ENCODE data around the gene MYRF. TPM values are rescaled to one million over a fixed set of nuclear protein-coding genes. Genes with fewer than 3 reads are reported as not detected.

The MYRF gene
- total and polyA plus RNA-seq, 2 of the 13 experiments (the other 11 are each of a cell fraction or from before 2014, with no cell fraction given): 10.2 to 25.9 TPM

DNA sequence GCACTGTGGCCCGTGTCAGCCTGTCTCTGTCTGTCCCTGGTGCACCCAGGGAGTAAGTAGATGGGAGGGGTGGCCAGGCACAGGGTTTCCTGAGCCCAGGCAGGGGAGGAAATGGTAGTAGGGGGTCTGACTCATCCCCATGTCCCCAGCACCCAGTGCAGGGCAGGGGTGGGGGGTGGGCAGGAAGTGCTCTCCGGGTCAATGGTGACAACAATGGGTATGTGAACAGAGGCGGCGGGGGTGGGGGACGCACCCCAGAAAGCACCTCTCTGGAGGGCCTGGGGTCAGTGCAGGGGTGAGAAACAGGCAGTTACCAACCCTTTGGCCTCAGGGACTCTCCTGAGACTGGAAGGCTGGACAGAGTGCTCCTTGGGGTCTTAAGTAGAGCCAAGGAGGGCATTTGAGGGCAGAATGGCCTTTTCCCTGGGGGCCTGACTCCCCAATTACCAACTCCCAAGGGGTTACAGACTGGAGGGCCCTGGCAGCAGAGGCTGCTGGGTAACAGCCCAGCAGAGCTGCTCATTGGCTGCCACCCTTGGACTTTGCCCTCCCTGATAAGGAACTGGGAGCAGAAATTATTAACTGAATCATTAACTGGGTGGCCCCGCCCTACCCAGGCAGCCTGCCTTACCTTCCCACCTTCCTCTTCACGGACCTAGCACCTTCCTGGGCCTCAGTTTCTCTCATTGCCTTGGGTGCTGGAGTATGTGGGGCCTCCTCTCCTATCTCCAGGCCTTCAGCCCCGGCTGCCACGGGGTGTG is 4.2 kb downstream of the MYRF start (continued):
- TF ChIP-seq HMG20B (CRISPR knock-in tag; conservative IDR thresholded peaks at IDR 0.05): peak; percentile 74
- TF ChIP-seq ZNF75D (CRISPR knock-in tag; IDR thresholded peaks at IDR 0.05; ENCODE audit: borderline replicate concordance): no peak
- TF ChIP-seq ZBTB7B (CRISPR knock-in tag; IDR thresholded peaks at IDR 0.05): peak; percentile 92
- TF ChIP-seq ZNF788 (CRISPR knock-in tag; IDR thresholded peaks at IDR 0.05; ENCODE audit: borderline replicate concordance): peak; percentile 84; the same call in 1 of the 2 replicates
- 0 out of 2 replicates have a peak, but pooled peaks have one; percentile 17 for TF ChIP-seq CREB1 (IDR thresholded peaks at IDR 0.05)
- TF ChIP-seq CREB1 (CRISPR knock-in tag; IDR thresholded peaks at IDR 0.05): no peak
- no peak for TF ChIP-seq HDAC6 (IDR thresholded peaks at IDR 0.05; ENCODE audit: low read depth, low read length)
- TF ChIP-seq TBL1XR1 (IDR thresholded peaks at IDR 0.05; ENCODE audit: borderline replicate concordance, low read length, partially characterized antibody): peak; percentile 23
- peak; percentile 96 for TF ChIP-seq HNF4G (IDR thresholded peaks at IDR 0.05; ENCODE audit: borderline replicate concordance, low read depth, low read length)
- peak; percentile 76; the same call in 1 of the 2 replicates for TF ChIP-seq HNF4G (CRISPR knock-in tag; IDR thresholded peaks at IDR 0.05; ENCODE audit: borderline replicate concordance, low read depth)
- TF ChIP-seq ZFP90 (CRISPR knock-in tag; IDR thresholded peaks at IDR 0.05; ENCODE audit: borderline replicate concordance): peak; percentile 74
- TF ChIP-seq, protein P1, sequence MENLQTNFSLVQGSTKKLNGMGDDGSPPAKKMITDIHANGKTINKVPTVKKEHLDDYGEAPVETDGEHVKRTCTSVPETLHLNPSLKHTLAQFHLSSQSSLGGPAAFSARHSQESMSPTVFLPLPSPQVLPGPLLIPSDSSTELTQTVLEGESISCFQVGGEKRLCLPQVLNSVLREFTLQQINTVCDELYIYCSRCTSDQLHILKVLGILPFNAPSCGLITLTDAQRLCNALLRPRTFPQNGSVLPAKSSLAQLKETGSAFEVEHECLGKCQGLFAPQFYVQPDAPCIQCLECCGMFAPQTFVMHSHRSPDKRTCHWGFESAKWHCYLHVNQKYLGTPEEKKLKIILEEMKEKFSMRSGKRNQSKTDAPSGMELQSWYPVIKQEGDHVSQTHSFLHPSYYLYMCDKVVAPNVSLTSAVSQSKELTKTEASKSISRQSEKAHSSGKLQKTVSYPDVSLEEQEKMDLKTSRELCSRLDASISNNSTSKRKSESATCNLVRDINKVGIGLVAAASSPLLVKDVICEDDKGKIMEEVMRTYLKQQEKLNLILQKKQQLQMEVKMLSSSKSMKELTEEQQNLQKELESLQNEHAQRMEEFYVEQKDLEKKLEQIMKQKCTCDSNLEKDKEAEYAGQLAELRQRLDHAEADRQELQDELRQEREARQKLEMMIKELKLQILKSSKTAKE (CRISPR knock-in tag; IDR thresholded peaks at IDR 0.05; ENCODE audit: borderline replicate concordance): peak; percentile 15; the same call in 1 of the 2 replicates
- TF ChIP-seq, protein P2, sequence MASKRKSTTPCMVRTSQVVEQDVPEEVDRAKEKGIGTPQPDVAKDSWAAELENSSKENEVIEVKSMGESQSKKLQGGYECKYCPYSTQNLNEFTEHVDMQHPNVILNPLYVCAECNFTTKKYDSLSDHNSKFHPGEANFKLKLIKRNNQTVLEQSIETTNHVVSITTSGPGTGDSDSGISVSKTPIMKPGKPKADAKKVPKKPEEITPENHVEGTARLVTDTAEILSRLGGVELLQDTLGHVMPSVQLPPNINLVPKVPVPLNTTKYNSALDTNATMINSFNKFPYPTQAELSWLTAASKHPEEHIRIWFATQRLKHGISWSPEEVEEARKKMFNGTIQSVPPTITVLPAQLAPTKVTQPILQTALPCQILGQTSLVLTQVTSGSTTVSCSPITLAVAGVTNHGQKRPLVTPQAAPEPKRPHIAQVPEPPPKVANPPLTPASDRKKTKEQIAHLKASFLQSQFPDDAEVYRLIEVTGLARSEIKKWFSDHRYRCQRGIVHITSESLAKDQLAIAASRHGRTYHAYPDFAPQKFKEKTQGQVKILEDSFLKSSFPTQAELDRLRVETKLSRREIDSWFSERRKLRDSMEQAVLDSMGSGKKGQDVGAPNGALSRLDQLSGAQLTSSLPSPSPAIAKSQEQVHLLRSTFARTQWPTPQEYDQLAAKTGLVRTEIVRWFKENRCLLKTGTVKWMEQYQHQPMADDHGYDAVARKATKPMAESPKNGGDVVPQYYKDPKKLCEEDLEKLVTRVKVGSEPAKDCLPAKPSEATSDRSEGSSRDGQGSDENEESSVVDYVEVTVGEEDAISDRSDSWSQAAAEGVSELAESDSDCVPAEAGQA (IDR thresholded peaks at IDR 0.05; ENCODE audit: low read depth): peak; percentile 70; the same call in 1 of the 2 replicates
- TF ChIP-seq, protein P2 (CRISPR knock-in tag; IDR thresholded peaks at IDR 0.05; ENCODE audit: borderline replicate concordance): peak; percentile 42; the same call in 1 of the 2 replicates
- no peak for TF ChIP-seq FIP1L1 (IDR thresholded peaks at IDR 0.05; ENCODE audit: borderline replicate concordance, insufficient read depth, low read depth, low read length)
- TF ChIP-seq, protein P3, sequence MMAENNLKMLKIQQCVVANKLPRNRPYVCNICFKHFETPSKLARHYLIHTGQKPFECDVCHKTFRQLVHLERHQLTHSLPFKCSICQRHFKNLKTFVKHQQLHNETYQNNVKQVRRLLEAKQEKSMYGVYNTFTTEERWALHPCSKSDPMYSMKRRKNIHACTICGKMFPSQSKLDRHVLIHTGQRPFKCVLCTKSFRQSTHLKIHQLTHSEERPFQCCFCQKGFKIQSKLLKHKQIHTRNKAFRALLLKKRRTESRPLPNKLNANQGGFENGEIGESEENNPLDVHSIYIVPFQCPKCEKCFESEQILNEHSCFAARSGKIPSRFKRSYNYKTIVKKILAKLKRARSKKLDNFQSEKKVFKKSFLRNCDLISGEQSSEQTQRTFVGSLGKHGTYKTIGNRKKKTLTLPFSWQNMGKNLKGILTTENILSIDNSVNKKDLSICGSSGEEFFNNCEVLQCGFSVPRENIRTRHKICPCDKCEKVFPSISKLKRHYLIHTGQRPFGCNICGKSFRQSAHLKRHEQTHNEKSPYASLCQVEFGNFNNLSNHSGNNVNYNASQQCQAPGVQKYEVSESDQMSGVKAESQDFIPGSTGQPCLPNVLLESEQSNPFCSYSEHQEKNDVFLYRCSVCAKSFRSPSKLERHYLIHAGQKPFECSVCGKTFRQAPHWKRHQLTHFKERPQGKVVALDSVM (CRISPR knock-in tag; IDR thresholded peaks at IDR 0.05): no peak
- no peak; the same call in 1 of the 2 replicates for TF ChIP-seq DPF2 (CRISPR knock-in tag; IDR thresholded peaks at IDR 0.05; ENCODE audit: borderline replicate concordance, low read depth)
- peak; percentile 74; the same call in 1 of the 2 replicates for TF ChIP-seq FOXC1 (CRISPR knock-in tag; IDR thresholded peaks at IDR 0.05; ENCODE audit: borderline replicate concordance)
- TF ChIP-seq ADNP (CRISPR knock-in tag; IDR thresholded peaks at IDR 0.05): no peak

Data from HepG2 (cell line).